Kidney epithelial cell (primary cell): ENCODE data around the gene FERD3L. TPM values are rescaled to one million over a fixed set of nuclear protein-coding genes. Genes with fewer than 3 reads are reported as not detected.

Experiments used
- DNase-seq: peaks from one replicate; pipeline ENCODE4 v3.0.0-alpha.2; 2010; ENCODE audit warnings: low read depth
- H3K27me3 ChIP-seq: 2 replicates; pipeline ENCODE4 v1.6.0; 2011; ENCODE audit warnings: low read length; ENCODE audit not compliant: control insufficient read depth, insufficient read depth
- H3K36me3 ChIP-seq: 2 replicates; pipeline ENCODE4 v1.5.1; 2011; ENCODE audit warnings: low read length; ENCODE audit not compliant: control insufficient read depth, insufficient read depth
- H3K4me3 ChIP-seq: 2 replicates; pipeline ENCODE4 v1.5.1; 2011; ENCODE audit warnings: low read depth, mild to moderate bottlenecking, control low read depth, low read length
- total RNA-seq: library from RNA; depleted of rRNA; stranded (reverse); fragments of >200 nt; gene quantifications from 2 replicates; pipeline ENCODE4 v1.2.3, GENCODE V29; 2015
- TF ChIP-seq, protein P1 (sequence below): IDR thresholded peaks from 2 replicates; pipeline ENCODE4 v1.5.1; 2011; ENCODE audit warnings: mild to moderate bottlenecking, moderate library complexity, low read length, control low read depth, inconsistent platforms; ENCODE audit not compliant: insufficient read depth, poor library complexity, severe bottlenecking

FERD3L gene
- total RNA-seq, 1 donor from 2014 or later = not detected

DNA sequence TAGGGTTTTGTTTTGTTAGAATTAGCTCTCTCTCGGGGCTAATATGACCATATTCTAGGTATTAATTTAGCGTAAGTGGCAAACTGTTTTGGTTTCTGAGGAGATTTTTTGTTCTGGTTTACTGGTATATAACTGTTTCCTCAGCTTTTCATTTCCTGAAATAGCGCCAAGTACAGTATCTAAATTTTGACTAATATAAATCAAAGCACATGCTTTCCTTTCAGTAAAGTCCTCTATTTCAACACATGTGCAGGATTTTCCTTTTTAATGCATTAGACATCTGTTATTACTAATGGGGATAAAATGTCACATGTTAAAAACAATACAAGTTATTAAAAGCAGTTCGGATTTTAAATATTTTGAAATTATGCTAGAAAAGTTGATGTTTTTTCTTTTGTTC, 11.3 kb downstream of the FERD3L start:
- TF ChIP-seq, protein P1, sequence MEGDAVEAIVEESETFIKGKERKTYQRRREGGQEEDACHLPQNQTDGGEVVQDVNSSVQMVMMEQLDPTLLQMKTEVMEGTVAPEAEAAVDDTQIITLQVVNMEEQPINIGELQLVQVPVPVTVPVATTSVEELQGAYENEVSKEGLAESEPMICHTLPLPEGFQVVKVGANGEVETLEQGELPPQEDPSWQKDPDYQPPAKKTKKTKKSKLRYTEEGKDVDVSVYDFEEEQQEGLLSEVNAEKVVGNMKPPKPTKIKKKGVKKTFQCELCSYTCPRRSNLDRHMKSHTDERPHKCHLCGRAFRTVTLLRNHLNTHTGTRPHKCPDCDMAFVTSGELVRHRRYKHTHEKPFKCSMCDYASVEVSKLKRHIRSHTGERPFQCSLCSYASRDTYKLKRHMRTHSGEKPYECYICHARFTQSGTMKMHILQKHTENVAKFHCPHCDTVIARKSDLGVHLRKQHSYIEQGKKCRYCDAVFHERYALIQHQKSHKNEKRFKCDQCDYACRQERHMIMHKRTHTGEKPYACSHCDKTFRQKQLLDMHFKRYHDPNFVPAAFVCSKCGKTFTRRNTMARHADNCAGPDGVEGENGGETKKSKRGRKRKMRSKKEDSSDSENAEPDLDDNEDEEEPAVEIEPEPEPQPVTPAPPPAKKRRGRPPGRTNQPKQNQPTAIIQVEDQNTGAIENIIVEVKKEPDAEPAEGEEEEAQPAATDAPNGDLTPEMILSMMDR = no peak
- H3K4me3 ChIP-seq = no peak overlapping the region
- H3K27me3 ChIP-seq = no peaks in the 10 kb centered on the region
- no peaks in the 10 kb centered on the region for H3K36me3 ChIP-seq
- DNase-seq = no peak

DNA sequence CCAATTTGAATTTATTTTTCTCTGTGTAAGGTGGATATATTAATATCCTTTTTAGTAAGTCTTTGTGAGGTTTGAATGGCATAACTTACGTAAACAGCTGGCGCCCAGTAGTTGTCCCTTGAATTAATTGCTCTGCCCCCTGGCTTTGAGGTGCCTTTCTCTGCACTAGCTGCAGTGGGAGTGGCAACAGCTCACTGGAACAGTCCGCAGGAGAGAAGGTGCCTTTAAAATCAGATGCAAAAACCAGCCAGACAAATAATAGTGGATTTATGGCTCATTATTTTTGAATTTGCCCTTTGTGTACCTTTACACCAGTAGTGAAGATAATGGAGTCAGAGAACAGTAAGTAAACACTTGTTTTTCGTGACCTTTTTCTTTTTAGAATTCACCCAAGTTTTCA, 11.8 kb downstream of the FERD3L start:
- DNase-seq = no peak
- H3K27me3 ChIP-seq = no peaks in the 10 kb centered on the region
- no peak overlapping the region for H3K4me3 ChIP-seq
- H3K36me3 ChIP-seq = no peaks in the 10 kb centered on the region
- TF ChIP-seq, protein P1 = no peak

DNA sequence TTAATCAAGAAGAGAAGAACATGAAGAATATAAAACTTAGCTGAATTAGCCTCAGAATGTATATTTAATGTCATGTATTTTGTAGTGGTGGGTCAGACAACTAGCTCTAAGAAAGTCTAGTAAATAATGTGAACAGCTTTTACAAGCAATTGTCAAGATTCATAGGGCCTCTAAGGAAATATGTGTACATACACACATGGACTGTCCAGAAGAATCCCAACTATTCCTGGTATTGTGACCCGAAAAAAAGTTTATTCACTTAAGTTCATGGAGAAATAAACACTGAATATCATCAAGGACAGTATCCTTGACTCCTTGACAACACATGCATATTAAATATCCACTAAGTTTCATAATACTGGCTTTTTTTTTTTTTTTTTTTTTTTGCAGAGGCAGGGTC, 16.4 kb downstream of the FERD3L start:
- Histone ChIP-seq H3K27me3 (peaks cover 3% of the 10 kb centered on the region), H3K4me3 (no peak overlapping the region), H3K36me3 (no peaks in the 10 kb centered on the region)
- TF ChIP-seq, protein P1 = no peak
- no peak for DNase-seq

DNA sequence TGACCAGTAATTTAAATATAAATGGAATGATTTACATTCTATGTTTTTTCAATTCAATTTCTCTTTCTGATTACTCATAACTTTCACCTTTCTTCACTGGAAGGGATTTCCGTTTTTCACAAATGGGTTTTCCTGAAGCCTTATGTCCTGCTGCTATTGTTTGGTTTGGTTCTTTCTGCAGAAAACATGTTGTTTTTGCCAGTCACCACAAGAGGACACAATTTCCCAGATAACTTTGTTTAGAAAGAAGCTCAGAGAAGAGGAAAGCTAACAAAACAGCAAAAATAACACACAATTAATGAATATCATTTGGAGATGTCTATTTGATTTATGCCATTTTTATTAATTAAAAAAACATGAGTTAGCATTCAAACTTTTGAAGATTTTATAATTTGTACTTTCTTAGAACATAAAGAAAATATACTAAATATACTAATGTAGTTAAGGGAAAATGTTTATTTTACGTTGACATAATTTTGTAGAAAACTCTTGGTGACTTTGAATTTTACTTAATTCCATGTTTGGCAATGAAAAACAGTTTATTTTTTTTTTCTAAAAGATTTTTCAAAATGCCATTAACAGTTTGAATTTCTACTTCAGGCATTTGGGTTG, 23.1 kb downstream of the FERD3L start:
- Histone ChIP-seq H3K4me3 (no peak overlapping the region), H3K27me3 (peaks cover 40% of the 10 kb centered on the region), H3K36me3 (no peaks in the 10 kb centered on the region)
- TF ChIP-seq, protein P1 = peak; percentile 74
- no peak for DNase-seq

DNA sequence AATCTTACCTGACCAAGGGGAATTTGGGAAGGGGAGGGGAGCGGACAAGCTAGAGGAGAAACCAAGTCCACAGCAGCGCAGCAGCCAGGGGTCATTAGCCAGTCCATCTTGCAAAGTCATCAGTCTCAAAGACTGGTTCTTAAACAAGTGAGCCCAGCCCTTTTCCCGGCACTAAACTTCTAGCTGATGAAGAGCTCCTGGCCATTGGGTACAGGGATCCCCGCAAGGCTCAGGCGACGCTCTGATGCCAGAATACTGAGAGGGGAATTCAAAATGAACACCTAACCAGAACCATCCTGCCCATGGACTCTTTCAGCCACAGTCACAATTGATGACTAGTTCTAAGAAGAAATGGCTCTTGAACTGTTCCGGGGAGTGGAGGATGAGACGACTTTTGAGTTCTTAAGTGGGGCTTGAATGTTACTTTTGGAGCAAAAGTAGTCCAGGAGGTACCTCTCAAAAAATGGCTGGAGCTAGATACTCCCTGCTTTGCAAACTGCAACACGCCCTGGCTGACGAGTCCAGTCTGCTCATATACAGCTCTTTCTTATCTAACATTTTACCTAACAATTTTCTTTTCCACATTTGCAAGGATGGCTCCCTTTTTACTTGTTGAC, 25.2 kb downstream of the FERD3L start:
- Histone ChIP-seq H3K4me3 (no peak overlapping the region), H3K27me3 (peaks cover 52% of the 10 kb centered on the region), H3K36me3 (no peaks in the 10 kb centered on the region)
- TF ChIP-seq, protein P1 = no peak
- no peak for DNase-seq

DNA sequence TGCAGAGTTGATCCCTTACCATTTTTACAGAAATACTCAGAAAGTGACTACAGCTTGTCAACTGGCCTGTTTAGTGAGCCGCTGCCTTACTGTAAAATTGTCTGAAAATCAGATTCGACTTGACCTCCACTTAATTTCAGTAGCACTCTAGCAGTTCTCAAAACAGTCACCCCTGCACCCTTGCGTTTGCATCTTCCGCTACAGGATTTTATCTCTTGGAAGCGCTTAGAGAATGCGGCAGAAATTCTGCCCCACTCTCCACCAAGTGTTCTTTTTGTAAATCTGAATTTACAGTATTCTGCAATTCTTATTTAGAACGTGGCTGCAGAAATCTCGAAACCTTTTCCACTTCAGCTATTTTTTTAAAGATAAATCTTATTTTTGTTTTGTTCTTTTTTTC, 25.8 kb downstream of the FERD3L start:
- no peaks in the 10 kb centered on the region for H3K36me3 ChIP-seq
- no peak overlapping the region for H3K4me3 ChIP-seq
- peaks cover 52% of the 10 kb centered on the region for H3K27me3 ChIP-seq
- TF ChIP-seq, protein P1 = no peak
- DNase-seq = no peak
